Measurements from ENCODE around the gene POC1B. TPM values are rescaled to one million over a fixed set of nuclear protein-coding genes. Genes with fewer than 3 reads are reported as not detected.

POC1B gene
- total RNA-seq, 2 experiments from 2014 or later = 22.8 to 25.7 TPM

GRCh38 chr12:89401433-89402058 lies 124.3 kb downstream of the POC1B start:
- no peak overlapping the region for H3K27ac Mint-ChIP-seq
- H3K4me1 Mint-ChIP-seq (ENCODE audit: low read depth) = peaks cover 18% of the 10 kb centered on the region
- CTCF ChIA-PET = no interaction called here
- no peak for DNase-seq
- H3K9me3 Mint-ChIP-seq = peaks cover 5% of the 10 kb centered on the region
- no peaks in the 10 kb centered on the region for H3K27me3 Mint-ChIP-seq (ENCODE audit: low read depth)
- intact Hi-C loops (cut with micrococcal nuclease) = no loop called here
- peaks cover 3% of the 10 kb centered on the region for H3K36me3 Mint-ChIP-seq (ENCODE audit: low read depth)
- H3K4me3 Mint-ChIP-seq = no peak overlapping the region

GRCh38 chr12:89400415-89400814 lies 125.4 kb downstream of the POC1B start:
- Mint-ChIP-seq H3K4me3 (no peak overlapping the region), H3K27ac (no peak overlapping the region), H3K9me3 (peaks cover 5% of the 10 kb centered on the region), H3K4me1 (ENCODE audit: low read depth) (peaks cover 18% of the 10 kb centered on the region), H3K27me3 (ENCODE audit: low read depth) (no peaks in the 10 kb centered on the region), H3K36me3 (ENCODE audit: low read depth) (peaks cover 3% of the 10 kb centered on the region)
- CTCF ChIA-PET = interaction anchor here (1.3 to 1.4 kb wide), 2 partner anchors 46 to 62 kb away, joined by 3 to 4 read pairs; no protein-coding TSS in a partner anchor
- intact Hi-C loops (cut with micrococcal nuclease) = no loop called here
- no peak for DNase-seq

- H3K4me3 Mint-ChIP-seq = no peak overlapping the region
- H3K9me3 Mint-ChIP-seq = no peaks in the 10 kb centered on the region
- no peak for DNase-seq
- intact Hi-C loops (cut with micrococcal nuclease) = no loop called here
- peaks cover 21% of the 10 kb centered on the region for H3K4me1 Mint-ChIP-seq (ENCODE audit: low read depth)
- no peaks in the 10 kb centered on the region for H3K36me3 Mint-ChIP-seq (ENCODE audit: low read depth)
- no peak overlapping the region for H3K27ac Mint-ChIP-seq
- CTCF ChIA-PET = no interaction called here
- H3K27me3 Mint-ChIP-seq (ENCODE audit: low read depth) = no peaks in the 10 kb centered on the region
Measured at GRCh38 chr12:89395712-89396111, 130.1 kb downstream of the POC1B start.

GRCh38 chr12:89393551-89394121 lies 132.2 kb downstream of the POC1B start:
- Mint-ChIP-seq H3K4me3 (no peak overlapping the region), H3K4me1 (ENCODE audit: low read depth) (peaks cover 33% of the 10 kb centered on the region), H3K9me3 (no peaks in the 10 kb centered on the region), H3K27me3 (ENCODE audit: low read depth) (no peaks in the 10 kb centered on the region), H3K36me3 (ENCODE audit: low read depth) (no peaks in the 10 kb centered on the region), H3K27ac (no peak overlapping the region)
- CTCF ChIA-PET = interaction anchor here (0.5 kb wide), 1 partner anchor 1163 kb away, joined by 3 read pairs; no protein-coding TSS in a partner anchor
- intact Hi-C loops (cut with micrococcal nuclease) = no loop called here
- DNase-seq = no peak

GRCh38 chr12:89392391-89392790 lies 133.5 kb downstream of the POC1B start:
- no peaks in the 10 kb centered on the region for H3K9me3 Mint-ChIP-seq
- DNase-seq = no peak
- H3K4me1 Mint-ChIP-seq (ENCODE audit: low read depth) = peaks cover 23% of the 10 kb centered on the region
- intact Hi-C loops (cut with micrococcal nuclease) = no loop called here
- no peaks in the 10 kb centered on the region for H3K36me3 Mint-ChIP-seq (ENCODE audit: low read depth)
- H3K27ac Mint-ChIP-seq = no peak overlapping the region
- H3K4me3 Mint-ChIP-seq = no peak overlapping the region
- CTCF ChIA-PET = no interaction called here
- H3K27me3 Mint-ChIP-seq (ENCODE audit: low read depth) = no peaks in the 10 kb centered on the region

- H3K27ac Mint-ChIP-seq = no peak overlapping the region
- intact Hi-C loops (cut with micrococcal nuclease) = loop anchor here (2.0 kb wide), 1 partner anchor 351 kb away; no protein-coding TSS in a partner anchor
- H3K4me3 Mint-ChIP-seq = no peak overlapping the region
- CTCF ChIA-PET = no interaction called here
- H3K36me3 Mint-ChIP-seq (ENCODE audit: low read depth) = no peaks in the 10 kb centered on the region
- H3K9me3 Mint-ChIP-seq = no peaks in the 10 kb centered on the region
- DNase-seq = no peak
- H3K27me3 Mint-ChIP-seq (ENCODE audit: low read depth) = no peaks in the 10 kb centered on the region
- peaks cover 19% of the 10 kb centered on the region for H3K4me1 Mint-ChIP-seq (ENCODE audit: low read depth)
Measured at GRCh38 chr12:89391726-89392336, 134.0 kb downstream of the POC1B start.

- H3K4me3 Mint-ChIP-seq = no peak overlapping the region
- no peaks in the 10 kb centered on the region for H3K27me3 Mint-ChIP-seq (ENCODE audit: low read depth)
- intact Hi-C loops (cut with micrococcal nuclease) = loop anchor here (2.0 kb wide), 1 partner anchor 350 kb away; no protein-coding TSS in a partner anchor
- CTCF ChIA-PET = interaction anchor here (0.6 to 1.1 kb wide), 2 partner anchors 41 to 276 kb away, joined by 3 read pairs; no protein-coding TSS in a partner anchor
- no peak overlapping the region for H3K27ac Mint-ChIP-seq
- H3K36me3 Mint-ChIP-seq (ENCODE audit: low read depth) = no peaks in the 10 kb centered on the region
- no peak for DNase-seq
- peaks cover 18% of the 10 kb centered on the region for H3K4me1 Mint-ChIP-seq (ENCODE audit: low read depth)
- H3K9me3 Mint-ChIP-seq = no peaks in the 10 kb centered on the region
Measured at GRCh38 chr12:89390802-89391673, 134.8 kb downstream of the POC1B start.

- intact Hi-C loops (cut with micrococcal nuclease) = loop anchor here (2.0 kb wide), 1 partner anchor 349 kb away; no protein-coding TSS in a partner anchor
- no peaks in the 10 kb centered on the region for H3K36me3 Mint-ChIP-seq (ENCODE audit: low read depth)
- H3K4me1 Mint-ChIP-seq (ENCODE audit: low read depth) = peaks cover 18% of the 10 kb centered on the region
- peak; percentile 41 for DNase-seq
- no peak overlapping the region for H3K4me3 Mint-ChIP-seq
- no peak overlapping the region for H3K27ac Mint-ChIP-seq
- CTCF ChIA-PET = interaction anchor here (0.6 to 1.1 kb wide), 3 partner anchors 11 to 275 kb away, joined by 3 to 5 read pairs (median 4); no protein-coding TSS in a partner anchor
- no peaks in the 10 kb centered on the region for H3K27me3 Mint-ChIP-seq (ENCODE audit: low read depth)
- H3K9me3 Mint-ChIP-seq = no peaks in the 10 kb centered on the region
Measured at GRCh38 chr12:89389755-89390661, 135.8 kb downstream of the POC1B start.

- Mint-ChIP-seq H3K9me3 (no peaks in the 10 kb centered on the region), H3K4me1 (ENCODE audit: low read depth) (peaks cover 18% of the 10 kb centered on the region), H3K27me3 (ENCODE audit: low read depth) (no peaks in the 10 kb centered on the region), H3K4me3 (no peak overlapping the region), H3K36me3 (ENCODE audit: low read depth) (no peaks in the 10 kb centered on the region), H3K27ac (no peak overlapping the region)
- DNase-seq = no peak
- CTCF ChIA-PET = interaction anchor here (1.0 kb wide), 1 partner anchor 76 kb away, joined by 3 read pairs; no protein-coding TSS in a partner anchor
- intact Hi-C loops (cut with micrococcal nuclease) = no loop called here
Measured at GRCh38 chr12:89386138-89386537, 139.7 kb downstream of the POC1B start.

GRCh38 chr12:89384807-89385206 lies 141.0 kb downstream of the POC1B start:
- H3K9me3 Mint-ChIP-seq = no peaks in the 10 kb centered on the region
- no peak for DNase-seq
- intact Hi-C loops (cut with micrococcal nuclease) = no loop called here
- peaks cover 6% of the 10 kb centered on the region for H3K4me1 Mint-ChIP-seq (ENCODE audit: low read depth)
- CTCF ChIA-PET = no interaction called here
- no peak overlapping the region for H3K27ac Mint-ChIP-seq
- H3K27me3 Mint-ChIP-seq (ENCODE audit: low read depth) = no peaks in the 10 kb centered on the region
- H3K36me3 Mint-ChIP-seq (ENCODE audit: low read depth) = no peaks in the 10 kb centered on the region
- H3K4me3 Mint-ChIP-seq = no peak overlapping the region

- no peak overlapping the region for H3K4me3 Mint-ChIP-seq
- H3K36me3 Mint-ChIP-seq (ENCODE audit: low read depth) = no peaks in the 10 kb centered on the region
- H3K27ac Mint-ChIP-seq = no peak overlapping the region
- no peaks in the 10 kb centered on the region for H3K27me3 Mint-ChIP-seq (ENCODE audit: low read depth)
- CTCF ChIA-PET = no interaction called here
- H3K4me1 Mint-ChIP-seq (ENCODE audit: low read depth) = no peaks in the 10 kb centered on the region
- H3K9me3 Mint-ChIP-seq = no peaks in the 10 kb centered on the region
- no peak for DNase-seq
- intact Hi-C loops (cut with micrococcal nuclease) = no loop called here
Measured at GRCh38 chr12:89384050-89384758, 141.6 kb downstream of the POC1B start.

All from activated naive CD4-positive, alpha-beta T cell treated with anti-CD3 and anti-CD28 coated beads for 36 hours (primary cell).